ENCODE results near the gene CEBPA. TPM values are rescaled to one million over a fixed set of nuclear protein-coding genes. Genes with fewer than 3 reads are reported as not detected.

CEBPA gene
- total RNA-seq, 2 experiments from 2014 or later = 0.84 to 1.4 TPM

- intact Hi-C loops (cut with DNase I, micrococcal nuclease) = loop anchor here in 1 of 2 experiments (5.0 kb wide), 1 partner anchor 68 kb away; the partner anchor contains the start of gene CEBPG
- no peaks in the 10 kb centered on the region for H3K36me3 Mint-ChIP-seq (ENCODE audit: low read depth)
- H3K4me3 Mint-ChIP-seq = peak overlapping the region; percentile 45
- H3K27ac Mint-ChIP-seq = no peak overlapping the region
- TF ChIP-seq CTCF (IDR thresholded peaks at IDR 0.05) = no peak
- ChIA-PET CTCF (no interaction called here), POLR2A (no interaction called here)
- no peak overlapping the region for H3K27ac ChIP-seq (ENCODE audit: low read depth in 1 of 2, low read length in 2 of 2)
- peaks cover 25% of the 10 kb centered on the region for H3K4me1 ChIP-seq (ENCODE audit: insufficient read depth, low read length)
- H3K9me3 ChIP-seq (ENCODE audit: control insufficient read depth in 1 of 2, insufficient read depth in 1 of 2, low read length in 2 of 2) = peaks cover 0 to 13% of the 10 kb centered on the region in 2 experiments
- H3K36me3 ChIP-seq (ENCODE audit: insufficient read depth, low read length) = no peaks in the 10 kb centered on the region
- no peak for DNase-seq
- no peaks in the 10 kb centered on the region for H3K9me3 Mint-ChIP-seq
- H3K27me3 Mint-ChIP-seq = peaks cover 49% of the 10 kb centered on the region
- H3K27me3 ChIP-seq (ENCODE audit: control insufficient read depth in 1 of 2, insufficient read depth in 2 of 2, low read length in 2 of 2) = peaks cover 25 to 26% of the 10 kb centered on the region in 2 experiments
- no peak for ATAC-seq (ENCODE audit: poor library complexity)
- no peaks in the 10 kb centered on the region for H3K4me1 Mint-ChIP-seq (ENCODE audit: low read depth)
- H3K4me3 ChIP-seq (ENCODE audit: low read length) = no peak overlapping the region
Measured at GRCh38 chr19:33304371-33304759, 2.0 kb upstream of the CEBPA start.

GRCh38 chr19:33303791-33304345, 1.5 kb upstream of the CEBPA start:
- ChIA-PET POLR2A (interaction anchor here (1.9 kb wide), 1 partner anchor 68 kb away, joined by 7 read pairs; no protein-coding TSS in a partner anchor), CTCF (interaction anchor here (0.8 kb wide), 1 partner anchor 69 kb away, joined by 3 read pairs; no protein-coding TSS in a partner anchor)
- Histone ChIP-seq H3K4me1 (ENCODE audit: insufficient read depth, low read length) (peaks cover 25% of the 10 kb centered on the region), H3K27ac (ENCODE audit: low read depth in 1 of 2, low read length in 2 of 2) (no peak overlapping the region), H3K27me3 (ENCODE audit: control insufficient read depth in 1 of 2, insufficient read depth in 2 of 2, low read length in 2 of 2) (peaks cover 26 to 30% of the 10 kb centered on the region in 2 experiments), H3K9me3 (ENCODE audit: control insufficient read depth in 1 of 2, insufficient read depth in 1 of 2, low read length in 2 of 2) (peaks cover 0 to 13% of the 10 kb centered on the region in 2 experiments), H3K36me3 (ENCODE audit: insufficient read depth, low read length) (no peaks in the 10 kb centered on the region), H3K4me3 (ENCODE audit: low read length) (peak overlapping the region; percentile 49)
- H3K27me3 Mint-ChIP-seq = peaks cover 52% of the 10 kb centered on the region
- intact Hi-C loops (cut with DNase I, micrococcal nuclease) = loop anchor here in 1 of 2 experiments (5.0 kb wide), 1 partner anchor 68 kb away; the partner anchor contains the start of gene CEBPG
- H3K36me3 Mint-ChIP-seq (ENCODE audit: low read depth) = no peaks in the 10 kb centered on the region
- peak overlapping the region; percentile 45 for H3K4me3 Mint-ChIP-seq
- ATAC-seq (ENCODE audit: poor library complexity) (no peak), DNase-seq (no peak)
- no peak overlapping the region for H3K27ac Mint-ChIP-seq
- no peaks in the 10 kb centered on the region for H3K4me1 Mint-ChIP-seq (ENCODE audit: low read depth)
- TF ChIP-seq CTCF (IDR thresholded peaks at IDR 0.05) = no peak
- H3K9me3 Mint-ChIP-seq = no peaks in the 10 kb centered on the region

- Histone ChIP-seq H3K9me3 (ENCODE audit: control insufficient read depth in 1 of 2, insufficient read depth in 1 of 2, low read length in 2 of 2) (peaks cover 0 to 13% of the 10 kb centered on the region in 2 experiments), H3K4me1 (ENCODE audit: insufficient read depth, low read length) (peaks cover 28% of the 10 kb centered on the region), H3K27ac (ENCODE audit: low read depth in 1 of 2, low read length in 2 of 2) (no peak overlapping the region), H3K27me3 (ENCODE audit: control insufficient read depth in 1 of 2, insufficient read depth in 2 of 2, low read length in 2 of 2) (peaks cover 26 to 34% of the 10 kb centered on the region in 2 experiments), H3K36me3 (ENCODE audit: insufficient read depth, low read length) (no peaks in the 10 kb centered on the region), H3K4me3 (ENCODE audit: low read length) (peak overlapping the region; percentile 49)
- H3K4me3 Mint-ChIP-seq = peak overlapping the region; percentile 51
- H3K4me1 Mint-ChIP-seq (ENCODE audit: low read depth) = no peaks in the 10 kb centered on the region
- TF ChIP-seq CTCF (IDR thresholded peaks at IDR 0.05) = no peak
- peak; percentile 14 for ATAC-seq (ENCODE audit: poor library complexity)
- ChIA-PET POLR2A (interaction anchor here (1.7 to 1.9 kb wide), 2 partner anchors 69 to 71 kb away, joined by 5 to 7 read pairs; partner anchors contain the start of gene CEBPG), CTCF (interaction anchor here (0.7 to 1.2 kb wide), 4 partner anchors 68 to 126 kb away, joined by 3 to 5 read pairs (median 3); no protein-coding TSS in a partner anchor)
- no peak overlapping the region for H3K27ac Mint-ChIP-seq
- H3K9me3 Mint-ChIP-seq = no peaks in the 10 kb centered on the region
- no peaks in the 10 kb centered on the region for H3K36me3 Mint-ChIP-seq (ENCODE audit: low read depth)
- DNase-seq = peak in 2 of 14 experiments; percentile 15 to 38
- peaks cover 45% of the 10 kb centered on the region for H3K27me3 Mint-ChIP-seq
- intact Hi-C loops (cut with DNase I, micrococcal nuclease) = loop anchor here in 1 of 2 experiments (5.0 kb wide), 1 partner anchor 69 kb away; the partner anchor contains the start of gene CEBPG
Measured at GRCh38 chr19:33302974-33303790, 848 bp upstream of the CEBPA start.

Measured in CD4-positive, alpha-beta T cell (primary cell).